GM21717 (cell line): ENCODE results near the gene LIPH.
"Not testable (repeated sequence)": the region's sequence is repeated elsewhere in the genome, so short reads cannot be mapped to it uniquely, and the experiment has no call there.

Experiments
- ATAC-seq: cut with Tn5 transposase; IDR thresholded peaks from one replicate; pipeline ENCODE4 v1.9.1; 2021; ENCODE audit warnings: mild to moderate bottlenecking, moderate library complexity; ENCODE audit not compliant: unreplicated experiment

LIPH gene

DNA sequence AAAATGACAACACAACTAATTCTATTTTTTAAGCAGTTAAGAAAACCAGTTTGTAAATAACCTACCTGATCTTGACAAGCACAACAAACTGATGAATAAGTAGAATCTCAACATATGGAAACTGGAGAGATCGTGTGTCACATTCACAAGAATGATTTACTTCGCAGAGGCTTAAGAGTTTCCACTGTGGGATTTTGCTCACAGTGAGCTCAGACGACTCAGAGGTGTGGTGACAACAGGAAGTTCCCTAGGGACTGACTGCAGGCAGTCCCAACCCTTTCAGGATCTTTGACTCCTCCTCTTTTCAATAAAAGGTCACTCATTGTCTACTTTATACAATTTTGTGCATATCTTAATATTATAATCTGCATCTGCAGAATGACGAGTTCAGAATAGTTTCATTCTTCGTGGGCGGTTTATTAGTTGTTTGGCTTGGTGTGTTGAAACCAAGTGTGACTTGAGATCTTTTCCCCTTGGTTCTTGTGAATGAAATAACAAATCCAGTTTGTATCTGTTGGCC lies at the start of gene LIPH:
LIPH (minus strand) TSS at position 231 of the 520 bp plus-strand sequence; CDS start at position 114, 117 bp downstream.
- no peak for ATAC-seq

DNA sequence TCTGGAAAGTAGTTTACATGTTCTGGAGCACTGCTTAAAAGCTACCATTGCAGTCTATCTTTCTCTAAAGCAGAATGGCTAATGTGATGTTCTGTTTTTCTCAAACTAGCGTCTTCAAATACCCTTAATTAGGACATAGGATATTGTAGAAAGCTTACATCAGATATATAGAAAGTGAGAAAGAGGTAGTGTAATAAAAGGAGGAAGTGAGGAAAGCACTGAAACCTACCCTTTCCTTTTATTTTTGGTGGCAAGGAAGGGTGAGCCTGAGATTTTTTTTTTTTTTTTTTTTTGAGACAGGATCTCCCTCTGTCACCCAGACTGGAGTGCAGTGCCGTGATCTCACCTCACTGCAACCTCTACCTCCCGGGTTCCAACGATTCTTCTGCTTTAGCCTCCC lies 43.1 kb upstream of the LIPH start:
- peak; percentile 73 for ATAC-seq

- no peak for ATAC-seq
Measured at GRCh38 chr3:185594073-185594472, 41.7 kb upstream of the LIPH start.

DNA sequence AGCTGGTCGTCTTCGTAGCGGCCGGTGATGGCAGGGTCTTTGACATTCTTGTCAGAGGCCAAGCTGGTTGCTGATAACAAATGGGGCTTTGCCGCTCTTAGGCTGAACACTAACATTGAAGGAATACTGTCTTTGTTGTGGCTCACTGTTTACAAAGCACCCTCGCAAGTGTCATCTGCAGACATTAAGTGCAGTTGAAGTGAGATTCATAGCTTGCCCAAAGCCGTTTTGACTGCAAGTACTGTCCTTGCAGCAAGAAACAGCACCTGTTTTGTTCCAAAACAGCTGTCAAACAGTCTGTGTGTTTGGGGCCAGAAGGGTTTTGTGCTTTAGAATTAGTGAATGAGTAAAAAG lies 34.3 kb upstream of the LIPH start:
- no peak for ATAC-seq

DNA sequence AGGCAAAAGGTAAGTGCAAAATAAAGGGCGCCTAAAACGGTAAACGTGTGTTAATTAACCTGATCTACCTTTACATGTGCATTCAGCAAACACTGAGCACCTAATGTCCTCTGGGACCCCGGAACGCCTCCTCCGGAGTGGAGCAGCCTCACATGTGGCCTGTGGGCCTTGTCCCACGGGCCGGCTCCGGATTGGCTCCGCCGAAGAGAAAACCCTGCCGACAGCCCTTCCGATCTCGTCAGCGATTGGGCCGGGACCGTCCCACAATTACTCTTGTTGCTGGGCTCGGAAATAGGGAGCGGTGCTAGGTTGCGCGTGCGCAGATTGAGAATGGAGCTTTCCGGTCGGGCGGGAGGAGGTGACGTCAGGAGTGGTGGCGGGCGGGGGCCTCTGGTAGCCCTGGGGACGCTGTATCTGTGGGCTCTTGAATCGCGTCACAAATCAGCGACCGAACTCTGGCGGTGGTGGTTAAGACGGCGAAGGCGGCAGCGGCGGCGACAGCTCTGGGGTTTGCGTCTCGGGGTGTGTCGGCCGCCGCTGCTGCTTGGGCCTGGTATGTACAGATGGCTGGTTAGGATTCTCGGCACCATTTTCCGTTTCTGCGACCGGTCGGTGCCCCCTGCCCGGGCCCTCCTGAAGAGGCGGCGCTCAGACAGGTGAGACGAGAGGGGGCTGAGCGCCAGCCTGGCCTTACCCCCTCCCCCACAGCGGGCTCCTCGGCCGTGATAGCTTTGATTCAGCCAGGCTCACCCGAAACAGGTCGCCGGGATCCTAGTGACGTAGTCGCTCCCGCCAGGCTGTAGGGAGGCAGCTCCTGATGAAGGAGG lies 33.7 kb upstream of the LIPH start, which contains the start of gene SENP2:
SENP2 (plus strand) TSS at position 437 of the 827 bp plus-strand sequence; CDS start at position 556, 119 bp downstream.
- peak; percentile 94 for ATAC-seq

GRCh38 chr3:185585518-185585858 lies 33.1 kb upstream of the LIPH start:
- no peak for ATAC-seq

DNA sequence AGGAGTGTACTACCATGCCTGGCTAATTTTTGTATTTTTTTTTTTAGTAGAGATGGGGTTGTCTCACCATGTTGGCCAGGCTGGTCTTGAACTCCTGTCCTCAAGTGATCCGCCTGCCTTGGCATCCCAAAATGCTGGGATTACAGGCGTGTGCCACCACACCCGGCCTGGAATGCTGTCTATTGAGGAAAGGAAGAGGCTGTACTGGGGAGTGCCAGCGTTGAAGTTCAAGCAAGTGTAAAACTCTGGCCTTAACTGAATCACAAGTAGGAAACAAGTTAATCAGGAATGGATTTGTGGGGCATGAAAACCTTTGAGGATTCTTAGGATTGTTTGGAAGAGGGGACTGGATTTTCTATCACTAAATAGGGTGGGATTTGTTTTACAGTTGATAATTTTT lies 32.3 kb upstream of the LIPH start:
- ATAC-seq: no peak

- no peak for ATAC-seq
Measured at GRCh38 chr3:185583925-185584324, 31.5 kb upstream of the LIPH start.

- no peak for ATAC-seq
Measured at GRCh38 chr3:185582871-185583270, 30.5 kb upstream of the LIPH start.

GRCh38 chr3:185582236-185582635 lies 29.8 kb upstream of the LIPH start:
- no peak for ATAC-seq

GRCh38 chr3:185575108-185575869 lies 22.9 kb upstream of the LIPH start:
- not testable (repeated sequence) for ATAC-seq

GRCh38 chr3:185572183-185572582 lies 19.8 kb upstream of the LIPH start:
- no peak for ATAC-seq

GRCh38 chr3:185561958-185562357 lies 9.6 kb upstream of the LIPH start:
- no peak for ATAC-seq

- no peak for ATAC-seq
Measured at GRCh38 chr3:185561374-185561943, 9.1 kb upstream of the LIPH start.

GRCh38 chr3:185560676-185561075 lies 8.3 kb upstream of the LIPH start:
- ATAC-seq: no peak

GRCh38 chr3:185559706-185560090 lies 7.3 kb upstream of the LIPH start:
- ATAC-seq: no peak

- ATAC-seq: no peak
Measured at GRCh38 chr3:185558395-185558794, 6.0 kb upstream of the LIPH start.

DNA sequence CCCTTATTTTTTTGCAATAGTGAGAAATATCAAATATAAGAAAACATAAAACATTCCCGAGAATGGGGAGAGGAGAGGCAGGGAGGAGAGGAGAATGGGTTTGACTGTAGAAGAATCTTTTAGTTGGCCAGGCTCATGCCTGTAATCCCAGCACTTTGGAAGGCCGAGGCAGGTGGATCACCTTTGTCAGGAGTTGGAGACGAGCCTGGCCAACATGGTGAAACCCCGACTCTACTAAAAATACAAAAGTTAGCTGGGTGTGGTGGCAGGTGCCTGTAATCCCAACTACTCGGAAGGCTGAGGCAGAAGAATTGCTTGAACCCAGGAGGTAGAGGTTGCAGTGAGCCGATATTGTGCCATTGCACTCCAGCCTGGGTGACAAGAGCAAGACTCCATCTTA lies 4.3 kb upstream of the LIPH start:
- ATAC-seq: not testable (repeated sequence)

DNA sequence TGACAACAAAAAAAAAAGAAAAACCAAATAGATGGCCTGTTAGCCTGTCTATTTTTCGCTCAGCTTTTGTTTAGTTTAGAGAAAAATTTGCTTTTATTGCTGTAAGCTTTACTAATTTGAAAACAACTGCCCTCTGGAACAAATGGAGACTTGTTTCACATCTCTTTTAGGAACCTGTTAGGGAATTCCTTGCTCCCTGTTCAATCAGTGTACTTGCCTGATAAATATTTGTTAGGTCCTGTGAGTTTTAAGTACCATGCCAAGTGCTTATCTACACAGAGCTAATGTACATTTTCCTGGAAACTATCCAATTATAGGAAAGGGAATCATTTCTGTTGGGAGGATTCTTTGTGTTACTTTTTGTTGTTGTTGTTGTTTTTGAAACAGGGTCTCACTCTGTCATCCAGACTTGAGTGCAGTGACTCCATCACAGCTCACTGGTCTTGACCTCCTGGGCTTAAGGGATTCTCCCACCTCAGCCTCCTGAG lies 3.5 kb upstream of the LIPH start:
- ATAC-seq: no peak

- ATAC-seq: no peak
Measured at GRCh38 chr3:185555101-185555501, 2.7 kb upstream of the LIPH start.

DNA sequence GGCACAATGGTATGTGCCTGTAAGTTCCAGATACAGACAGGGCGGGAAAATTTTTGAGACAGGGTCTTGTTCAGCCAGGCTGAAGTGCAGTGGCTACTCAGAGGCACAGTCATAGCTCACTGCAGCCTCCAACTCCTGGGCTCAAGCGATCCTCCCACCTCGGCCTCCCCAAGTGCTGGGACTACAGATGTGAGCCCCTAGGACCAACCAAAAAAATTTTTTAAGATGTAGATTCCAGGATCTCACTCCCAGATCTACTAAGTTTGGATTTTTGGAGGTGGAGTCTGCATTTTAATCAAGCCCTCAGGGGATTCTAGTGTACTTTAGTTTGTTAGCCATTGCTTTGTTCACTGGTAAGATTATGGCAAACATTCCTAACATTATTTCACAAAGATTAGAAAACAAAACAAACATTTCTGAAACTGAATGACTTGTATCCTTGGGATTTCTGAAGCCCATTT lies 2.7 kb downstream of the LIPH start:
- ATAC-seq: no peak
